HT-29 (cell line): ENCODE results near the gene GPBAR1. TPM values are rescaled to one million over a fixed set of nuclear protein-coding genes. Genes with fewer than 3 reads are reported as not detected.
A peak's percentile ranks its signal among the peaks of the same experiment; 100 is the strongest.

Source experiments
- DNase-seq: peaks from one replicate; pipeline ENCODE4 v3.0.0-alpha.2; 2015; ENCODE audit warnings: low spot score
- total RNA-seq: library from RNA; depleted of rRNA; stranded (reverse); fragments of >200 nt; shearing (Covaris generic); gene quantifications from 2 replicates; pipeline ENCODE4 v1.2.3, GENCODE V29; 2014; rRNA removed

GPBAR1 gene, protein sequence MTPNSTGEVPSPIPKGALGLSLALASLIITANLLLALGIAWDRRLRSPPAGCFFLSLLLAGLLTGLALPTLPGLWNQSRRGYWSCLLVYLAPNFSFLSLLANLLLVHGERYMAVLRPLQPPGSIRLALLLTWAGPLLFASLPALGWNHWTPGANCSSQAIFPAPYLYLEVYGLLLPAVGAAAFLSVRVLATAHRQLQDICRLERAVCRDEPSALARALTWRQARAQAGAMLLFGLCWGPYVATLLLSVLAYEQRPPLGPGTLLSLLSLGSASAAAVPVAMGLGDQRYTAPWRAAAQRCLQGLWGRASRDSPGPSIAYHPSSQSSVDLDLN
- 0.05 and 0.56 TPM in 2 replicates for total RNA-seq

DNA sequence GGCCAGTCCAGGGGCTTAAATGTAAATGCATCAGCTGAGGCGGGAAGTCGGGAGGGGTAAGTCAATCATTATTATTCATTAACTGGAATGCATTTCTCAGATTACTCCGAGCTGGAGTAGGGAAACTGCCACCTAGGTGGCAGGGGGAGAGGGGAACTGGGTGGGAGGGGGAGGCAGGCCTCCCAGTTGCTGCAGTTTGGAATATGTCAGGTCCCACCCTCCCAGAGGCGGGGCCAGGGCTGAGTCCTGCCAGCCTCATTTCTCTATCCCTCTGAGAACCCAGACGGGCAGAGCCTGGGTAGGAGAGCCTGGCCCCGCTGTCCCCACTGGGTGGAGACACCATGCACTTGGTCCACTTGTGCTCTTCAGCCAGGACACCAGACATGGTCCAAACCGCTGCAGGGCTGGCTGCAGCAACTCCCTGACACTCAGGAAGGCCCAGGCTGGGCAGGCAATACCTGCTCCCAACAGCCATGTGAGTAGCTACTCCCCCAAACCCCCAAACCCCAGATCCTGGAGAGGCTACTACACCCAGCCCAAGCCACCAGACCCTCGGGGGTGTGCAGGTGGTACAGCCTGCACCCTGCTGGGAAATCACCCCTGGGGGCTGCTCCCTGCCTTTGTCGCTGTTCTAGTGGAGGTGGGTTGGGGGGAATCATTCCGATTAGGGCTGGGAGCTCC, at the start of gene GPBAR1:
Gene GPBAR1 (plus strand): TSS at position 274 of the 681 bp plus-strand sequence. CDS start 1,710 bp downstream, outside the sequence.
- peak; percentile 57 for DNase-seq

DNA sequence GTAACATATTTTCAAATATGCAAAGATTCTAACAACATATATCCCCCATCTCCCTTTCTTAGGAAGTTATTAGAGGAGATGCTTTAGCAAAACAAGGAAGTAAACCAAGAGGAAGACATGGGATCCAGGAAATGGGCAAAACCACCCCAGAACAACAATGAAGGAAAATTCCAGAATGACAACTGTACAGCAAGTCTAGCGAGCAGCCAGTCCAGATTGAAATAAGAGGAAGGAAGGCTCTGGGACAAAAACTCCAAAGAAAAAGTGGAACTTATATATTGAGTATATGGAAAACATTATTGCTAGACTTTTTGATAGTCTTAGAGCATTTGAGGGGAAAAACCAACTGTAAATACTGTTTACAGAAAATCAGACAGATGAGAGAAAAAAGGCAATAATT, 46.7 kb upstream of the GPBAR1 start:
- no peak for DNase-seq

DNA sequence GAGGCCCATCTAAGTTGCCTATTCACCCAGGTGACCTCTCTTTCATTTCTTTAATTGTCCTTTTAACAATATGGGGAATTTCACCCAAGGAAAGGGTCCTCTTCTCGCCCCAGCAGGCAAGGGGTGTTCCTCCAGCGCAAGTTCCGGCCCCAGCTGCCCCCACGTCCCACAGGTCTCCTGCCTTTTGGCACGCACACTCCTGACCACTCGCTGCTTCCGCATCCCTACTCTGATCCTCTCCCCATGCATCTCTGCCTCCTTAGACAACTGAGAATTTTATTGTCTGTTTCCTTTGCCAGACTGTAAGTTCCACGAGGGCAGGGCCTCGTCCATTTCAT, 44.5 kb upstream of the GPBAR1 start:
- DNase-seq: no peak

DNA sequence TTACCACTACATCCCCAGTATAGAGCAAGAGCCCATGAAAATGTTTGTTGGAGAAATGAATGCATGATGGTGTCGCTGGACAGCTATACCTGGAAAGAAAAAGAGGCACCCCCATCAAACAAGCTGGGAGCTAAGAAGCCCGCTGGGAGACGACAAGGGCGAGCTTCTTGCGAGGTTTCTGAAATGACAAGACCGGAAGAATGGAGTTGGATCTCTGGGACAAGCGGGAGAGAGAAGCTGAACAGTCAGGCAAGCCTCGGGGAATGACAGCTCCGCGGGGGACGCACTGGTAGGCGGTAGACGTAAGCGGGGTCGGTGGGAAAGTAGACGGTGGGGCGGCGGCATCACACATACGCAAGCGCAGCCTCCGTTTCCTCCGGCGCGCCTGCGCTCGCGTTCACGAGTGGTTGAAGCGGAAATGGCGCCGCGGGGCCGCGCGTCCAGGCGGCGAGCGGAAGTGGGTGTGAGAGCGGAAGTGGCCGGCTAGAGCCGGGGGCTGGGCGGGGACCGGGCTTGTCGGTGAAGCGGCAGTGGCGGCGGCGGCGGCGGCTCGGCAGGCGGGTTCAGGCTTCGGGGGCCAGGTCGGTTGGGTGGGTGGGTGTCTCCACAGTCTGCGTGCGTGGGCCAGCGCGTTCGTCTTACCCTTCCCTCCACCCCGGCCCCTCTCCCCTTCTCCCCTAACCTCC, 44.0 kb upstream of the GPBAR1 start, which contains the start of gene ARPC2:
Gene ARPC2 (plus strand): TSS at position 516 of the 686 bp plus-strand sequence. CDS start 282 bp downstream, outside the sequence.
- DNase-seq: peak; percentile 93

DNA sequence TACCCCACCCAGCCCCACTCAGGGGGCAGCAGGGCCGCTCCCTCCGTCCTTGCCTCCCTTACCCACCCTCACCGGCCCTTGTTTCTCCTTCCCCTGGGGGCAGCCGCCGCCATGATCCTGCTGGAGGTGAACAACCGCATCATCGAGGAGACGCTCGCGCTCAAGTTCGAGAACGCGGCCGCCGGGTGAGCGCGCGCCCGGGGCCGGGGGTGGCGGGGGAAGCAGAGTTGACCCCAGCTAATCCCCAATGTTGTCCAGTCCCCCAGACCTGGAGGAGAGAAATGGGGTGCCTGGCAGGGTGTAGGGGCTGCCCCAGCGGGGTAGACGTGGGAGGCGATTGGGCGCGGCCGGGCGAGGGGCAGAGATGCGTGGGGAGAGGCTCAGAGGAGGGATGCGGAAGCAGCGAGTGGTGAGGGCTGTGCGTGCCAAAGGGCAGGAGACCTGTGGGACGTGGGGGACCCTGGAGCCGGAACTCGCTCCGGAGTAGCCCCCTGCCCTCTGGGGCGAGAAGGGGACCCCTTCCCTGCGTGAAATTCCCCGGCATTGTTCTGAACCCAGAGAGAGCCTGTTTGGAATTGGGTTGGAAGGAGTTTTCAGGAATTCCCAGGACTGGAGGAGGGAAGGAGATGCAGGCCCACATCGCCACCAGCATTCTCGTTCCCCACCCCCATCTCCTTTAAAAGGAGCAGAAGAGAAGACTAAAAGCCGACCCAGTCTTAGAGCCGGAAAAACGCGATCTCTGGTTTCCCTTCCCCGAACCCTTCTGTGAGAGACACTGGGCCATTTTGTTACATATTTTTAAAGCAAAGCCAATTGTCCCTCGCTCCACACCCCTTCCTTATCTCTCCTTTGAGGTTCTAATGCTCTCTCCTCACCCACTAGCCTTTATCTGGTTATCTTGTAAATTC, 43.2 kb upstream of the GPBAR1 start:
- DNase-seq: peak; percentile 48

DNA sequence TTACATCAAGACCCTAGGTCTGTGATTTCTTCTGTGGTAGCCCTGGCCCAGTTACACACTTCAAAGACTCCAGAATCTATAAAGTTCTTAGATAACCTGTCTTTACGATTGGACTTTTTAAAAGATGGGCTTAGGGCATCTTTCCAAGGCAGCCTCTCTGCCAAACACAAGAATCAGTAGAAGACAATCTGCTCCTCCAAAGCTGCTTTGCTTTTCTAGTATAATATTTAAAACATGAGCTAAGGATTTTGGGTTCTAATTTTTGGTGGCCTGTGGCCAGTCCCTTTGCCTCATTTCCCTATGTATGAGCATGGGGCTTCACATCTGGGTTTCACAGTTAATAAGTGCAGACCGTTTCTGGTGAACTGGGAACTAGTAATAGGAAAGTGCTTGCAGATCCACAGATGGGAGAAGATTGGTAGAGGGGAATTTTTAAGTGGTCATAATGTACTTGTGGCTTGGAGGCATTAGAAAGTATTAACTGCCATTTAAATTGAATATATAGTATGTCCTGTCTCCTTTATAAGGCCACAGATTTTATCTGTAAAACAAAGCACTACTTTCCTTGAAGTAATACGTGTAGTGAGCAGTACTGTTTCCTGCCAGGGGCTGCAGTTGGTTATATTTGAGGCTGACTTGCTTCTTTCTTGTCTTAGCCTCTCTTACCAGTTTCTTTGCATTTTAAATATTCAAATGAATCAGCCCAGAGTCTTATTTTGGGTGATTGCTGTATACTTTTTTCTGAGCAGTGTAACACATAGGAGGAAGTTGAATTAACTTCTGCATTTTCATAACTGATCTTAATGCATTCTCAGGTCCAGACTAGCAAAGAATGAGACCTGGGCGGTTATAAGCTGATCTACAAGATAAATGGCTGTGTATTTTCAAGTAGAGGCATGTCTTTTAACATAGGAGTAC, 42.3 kb upstream of the GPBAR1 start:
- DNase-seq: peak; percentile 9

DNA sequence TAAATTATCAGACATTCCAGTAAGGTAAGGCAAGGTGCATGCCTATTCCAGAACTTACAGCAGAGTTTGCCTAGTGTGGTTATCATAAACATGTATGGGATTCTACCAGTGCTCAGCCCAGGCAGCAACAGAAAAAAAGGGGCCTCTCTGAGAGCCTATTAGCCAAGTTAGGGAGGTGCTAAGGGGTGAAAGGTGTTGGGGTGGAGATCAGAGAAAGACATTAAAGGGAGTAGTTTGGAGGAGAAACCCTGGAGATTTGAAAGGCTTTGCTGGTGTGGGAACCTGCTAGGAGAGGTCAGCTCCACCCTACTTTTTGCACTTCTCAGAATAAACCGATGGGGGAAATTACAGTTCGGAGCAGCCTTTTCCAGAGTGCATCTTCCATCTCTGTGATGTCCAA, 40.9 kb upstream of the GPBAR1 start:
- DNase-seq: peak; percentile 29

DNA sequence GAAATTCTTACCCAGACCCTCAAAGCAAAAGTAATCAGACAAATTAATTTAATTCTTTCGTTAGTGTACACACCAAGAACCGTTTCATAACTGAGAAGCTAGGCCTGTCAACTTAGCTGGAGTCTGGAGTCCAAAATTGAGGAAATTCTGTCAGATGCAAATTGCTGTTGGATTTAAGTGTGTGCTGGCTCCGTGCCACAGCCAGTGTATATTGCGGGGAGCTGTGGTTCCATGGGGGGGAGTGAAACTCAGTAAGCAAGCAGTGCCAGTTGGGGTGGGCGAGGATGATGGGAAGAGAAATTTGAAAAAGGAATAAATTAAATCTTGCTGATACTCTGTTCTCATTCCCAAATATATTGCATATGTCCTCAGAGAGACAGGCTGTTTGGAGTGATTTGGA, 39.8 kb upstream of the GPBAR1 start:
- no peak for DNase-seq

DNA sequence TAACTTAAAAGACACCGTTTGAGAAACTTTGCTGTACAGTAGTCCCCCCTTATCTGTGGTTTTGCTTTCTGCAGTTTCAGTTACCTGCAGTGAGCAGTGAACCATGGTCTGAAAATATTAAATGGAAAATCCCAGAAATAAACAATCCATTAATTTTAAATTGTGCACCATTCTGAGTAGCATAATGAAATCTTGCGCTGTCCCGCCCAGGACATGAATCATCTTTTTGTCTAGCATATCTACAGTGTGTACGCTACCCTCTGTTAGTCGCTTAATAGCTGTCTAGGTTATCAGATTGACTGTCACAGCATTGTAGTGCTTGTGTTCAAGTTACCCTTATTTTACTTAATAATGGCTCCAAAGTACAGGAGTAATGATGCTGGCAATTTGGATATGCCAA, 37.8 kb upstream of the GPBAR1 start:
- DNase-seq: no peak

DNA sequence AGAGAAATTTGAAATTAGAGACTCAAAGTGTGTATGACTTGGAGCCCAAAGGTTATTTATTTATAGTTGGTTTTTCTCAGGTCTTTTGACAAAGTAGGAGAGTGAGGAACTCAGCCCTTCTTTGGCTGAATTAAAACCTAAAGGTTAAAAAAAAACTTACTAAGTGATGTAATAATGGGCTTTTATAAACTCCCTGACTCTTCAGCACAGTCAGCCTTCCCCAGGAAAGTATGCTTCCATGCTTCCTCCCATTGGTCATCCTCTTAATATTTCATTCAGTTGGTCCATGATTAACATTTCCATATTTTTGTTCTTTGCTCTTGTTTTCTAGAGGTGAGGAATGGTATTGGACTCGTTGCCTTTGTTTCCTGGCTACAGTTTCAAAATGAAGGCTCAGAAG, 36.6 kb upstream of the GPBAR1 start:
- no peak for DNase-seq

DNA sequence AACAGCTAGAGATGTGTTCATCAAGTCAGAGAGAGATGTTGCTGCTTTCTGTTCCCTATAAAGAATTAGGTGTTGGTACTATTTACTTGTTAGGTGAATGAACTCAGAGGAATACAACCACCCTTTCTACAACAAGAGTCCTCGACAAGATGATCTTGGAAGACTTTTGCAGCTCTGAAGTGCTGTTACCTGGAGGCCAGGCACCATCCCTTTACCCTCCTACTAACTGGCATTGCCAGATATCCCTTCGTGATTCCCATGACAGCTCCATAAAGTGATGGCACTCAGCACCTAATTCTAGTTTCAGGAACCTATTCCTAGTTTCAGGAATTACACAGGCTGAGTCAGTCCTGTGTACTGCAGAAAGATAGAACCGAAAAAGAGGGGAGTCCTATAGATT, 33.9 kb upstream of the GPBAR1 start:
- DNase-seq: no peak

DNA sequence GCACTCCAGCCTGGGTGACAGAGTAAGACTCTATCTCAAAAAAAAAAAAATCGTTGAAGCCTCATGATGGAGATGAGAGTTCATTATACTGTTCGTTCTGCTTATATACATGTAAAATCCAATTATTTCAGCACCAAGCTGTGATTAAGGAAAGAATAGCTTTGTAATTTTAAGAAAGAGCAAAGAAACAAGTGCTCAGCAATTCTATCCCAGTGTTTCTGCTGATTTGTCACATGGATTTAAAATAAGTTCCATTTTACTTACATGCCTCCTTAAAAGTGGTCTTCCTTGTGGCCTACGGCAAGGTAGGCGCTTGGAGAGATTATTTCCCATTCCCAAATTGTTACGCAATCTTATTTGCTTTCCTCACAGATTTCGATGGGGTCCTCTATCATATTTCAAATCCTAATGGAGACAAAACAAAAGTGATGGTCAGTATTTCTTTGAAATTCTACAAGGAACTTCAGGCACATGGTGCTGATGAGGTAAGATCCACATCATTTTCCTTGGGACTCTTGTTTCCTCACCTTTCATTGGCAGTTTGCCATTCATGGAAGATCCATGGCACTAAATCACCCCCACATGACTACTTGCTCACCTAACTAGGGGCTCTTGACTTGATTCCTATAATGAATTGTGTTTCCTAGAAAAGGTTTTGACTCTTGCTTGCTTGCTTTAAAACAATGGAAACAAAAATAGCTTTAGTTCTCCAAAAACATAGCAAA, 32.3 kb upstream of the GPBAR1 start:
- peak; percentile 14 for DNase-seq

DNA sequence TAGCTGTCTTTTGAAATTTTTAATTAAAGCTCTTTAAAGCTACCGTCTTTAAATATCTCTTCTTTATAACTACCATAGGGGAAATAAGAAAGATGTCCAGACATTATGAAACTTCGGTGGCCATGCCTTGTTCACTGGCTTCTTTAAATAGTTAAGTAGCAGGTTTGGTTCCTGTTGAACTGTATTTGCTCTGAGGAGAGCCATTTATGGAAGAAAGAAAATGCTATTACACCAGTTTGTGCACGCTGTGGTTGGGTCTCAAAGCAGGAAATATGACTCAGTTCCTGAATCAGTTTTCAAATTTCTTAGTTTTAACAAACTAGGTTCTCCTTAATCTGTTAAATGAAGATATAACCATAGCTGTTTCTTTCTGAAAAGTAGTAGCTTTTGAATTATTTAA, 31.6 kb upstream of the GPBAR1 start:
- DNase-seq: no peak

DNA sequence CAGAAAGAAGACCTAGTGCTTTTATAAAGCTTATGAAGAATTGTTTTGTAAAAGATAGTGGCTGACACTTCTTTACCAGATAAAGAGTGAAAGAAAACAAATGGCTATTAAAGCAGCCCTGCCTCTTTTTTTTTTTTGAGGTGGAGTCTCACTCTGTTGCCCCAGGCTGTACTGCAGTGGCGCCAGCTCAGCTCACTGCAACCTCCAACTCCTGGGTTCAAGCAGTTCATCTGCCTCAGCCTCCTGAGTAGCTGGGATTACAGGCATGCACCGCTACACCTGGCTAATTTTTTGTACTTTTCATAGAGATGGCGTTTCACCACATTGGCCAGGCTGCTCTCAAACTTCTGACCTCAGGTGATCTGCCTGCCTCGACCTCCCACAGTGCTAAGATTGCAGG, 31.0 kb upstream of the GPBAR1 start:
- no peak for DNase-seq

DNA sequence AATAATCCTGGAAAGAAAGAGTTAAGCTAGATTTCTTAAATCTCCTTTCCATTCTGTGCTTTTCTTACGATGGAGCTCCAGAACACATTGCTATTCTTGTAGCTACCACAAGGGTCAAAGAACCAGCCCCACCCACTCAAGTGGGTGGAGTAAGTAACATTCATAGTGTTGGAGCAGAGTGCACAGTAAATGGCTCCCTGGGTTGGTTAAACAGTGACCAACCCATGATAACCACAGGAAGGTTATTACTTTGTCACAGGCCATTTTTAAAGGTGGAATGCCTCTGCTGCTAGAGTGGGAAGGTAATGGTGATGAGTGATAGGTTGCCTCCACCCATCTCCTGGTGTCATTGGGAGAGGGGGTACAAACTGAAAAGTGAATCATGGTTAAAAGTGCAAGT, 29.9 kb upstream of the GPBAR1 start:
- peak; percentile 84 for DNase-seq

DNA sequence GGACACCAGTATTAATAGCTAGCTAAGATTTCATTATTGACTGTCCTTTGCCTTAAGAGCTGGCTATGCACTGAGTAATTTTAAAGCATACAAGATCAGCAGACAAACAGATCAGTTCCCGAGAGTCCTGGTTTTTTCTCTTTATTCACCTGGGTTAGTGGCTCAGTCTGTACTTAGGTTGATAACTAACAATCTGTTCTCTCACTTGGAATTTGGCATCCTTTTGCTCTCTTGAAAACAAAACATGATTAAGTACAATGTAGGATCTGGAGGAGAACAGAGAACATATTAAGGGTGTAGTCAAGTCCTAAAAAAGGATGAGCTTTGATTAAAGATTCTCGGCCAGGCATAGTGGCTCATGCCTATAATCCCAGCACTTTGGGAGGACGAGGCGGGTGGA, 27.3 kb upstream of the GPBAR1 start:
- DNase-seq: no peak

DNA sequence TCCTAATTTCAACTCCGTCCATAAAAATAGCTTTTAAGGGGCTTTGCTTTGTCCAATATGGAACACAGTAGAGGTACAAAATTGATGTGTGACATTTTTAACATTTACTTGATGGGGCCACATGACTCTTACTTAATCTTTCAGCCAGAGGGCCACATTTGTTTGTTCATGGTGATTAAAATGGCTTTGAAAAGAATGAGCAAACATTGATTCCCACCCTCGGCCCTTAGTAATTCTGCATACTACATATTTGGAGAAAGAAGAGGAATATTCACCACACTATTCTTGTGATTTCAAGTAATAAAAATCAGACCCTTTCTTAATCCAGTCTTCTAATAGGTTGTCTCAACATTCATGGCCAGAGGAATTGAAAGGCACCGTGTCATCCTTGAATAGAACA, 26.3 kb upstream of the GPBAR1 start:
- no peak for DNase-seq

DNA sequence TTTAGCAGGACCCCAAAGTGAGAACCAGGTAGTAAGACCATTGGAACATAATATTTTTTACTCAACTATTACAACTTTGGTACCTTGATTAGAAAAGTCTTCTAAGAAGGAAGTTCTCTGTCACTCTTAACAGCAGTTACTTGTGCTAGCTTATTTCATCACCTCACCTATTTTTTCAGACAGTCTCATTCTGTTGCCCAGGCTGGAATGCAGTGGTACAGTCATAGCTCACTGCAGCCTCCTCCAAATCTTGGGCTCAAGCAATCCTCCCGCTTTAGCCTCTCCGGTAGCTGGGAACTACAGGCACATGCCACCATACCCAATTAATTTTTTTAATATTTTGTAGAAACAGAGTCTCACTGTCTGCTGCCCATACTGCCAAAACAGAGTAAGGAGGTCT, 25.8 kb upstream of the GPBAR1 start:
- DNase-seq: no peak

DNA sequence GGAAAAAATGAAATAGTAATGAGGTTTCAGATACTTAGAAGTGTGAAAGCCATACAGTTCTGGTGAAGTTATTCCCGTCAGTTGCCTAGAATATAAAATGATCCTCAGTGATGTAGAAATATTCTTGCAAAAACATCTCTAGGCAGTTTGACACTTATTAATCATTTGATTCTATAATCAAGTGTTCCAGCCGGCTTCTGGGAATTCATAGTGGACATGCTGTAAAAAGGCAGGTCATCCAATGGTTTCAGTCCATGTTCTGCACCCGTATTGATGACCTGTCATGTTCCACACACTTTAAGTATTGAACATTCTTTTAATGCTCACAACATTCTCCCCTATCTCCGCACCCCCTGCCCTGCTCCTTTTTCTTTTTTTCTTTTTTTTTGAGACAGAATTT, 24.0 kb upstream of the GPBAR1 start:
- no peak for DNase-seq

DNA sequence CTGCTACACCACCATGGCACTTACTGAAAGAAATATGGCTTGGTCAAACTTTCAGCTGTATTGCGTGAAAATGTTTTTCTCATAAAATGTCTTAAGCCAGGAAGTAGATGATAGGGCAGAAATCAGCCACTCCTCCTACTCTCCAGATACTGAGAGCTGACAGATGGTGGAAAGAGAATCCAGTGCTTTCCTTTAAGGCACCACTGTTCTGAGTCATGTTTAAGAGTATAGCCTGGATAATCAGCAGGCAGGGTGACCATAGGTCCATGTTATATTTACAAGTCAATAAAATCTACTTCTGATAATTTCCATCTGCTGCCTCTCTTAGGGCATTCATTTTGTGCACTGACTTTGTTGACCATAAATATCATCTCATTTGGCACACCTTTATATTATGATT, 21.9 kb upstream of the GPBAR1 start:
- DNase-seq: no peak
